ENCODE results near the gene TRMU. TPM values are rescaled to one million over a fixed set of nuclear protein-coding genes. Genes with fewer than 3 reads are reported as not detected.

The TRMU gene
- total and polyA plus RNA-seq, 2 donors (not counting 3 experiments of a cell fraction or from before 2014, with no cell fraction given): 42.4 to 65.7 TPM

DNA sequence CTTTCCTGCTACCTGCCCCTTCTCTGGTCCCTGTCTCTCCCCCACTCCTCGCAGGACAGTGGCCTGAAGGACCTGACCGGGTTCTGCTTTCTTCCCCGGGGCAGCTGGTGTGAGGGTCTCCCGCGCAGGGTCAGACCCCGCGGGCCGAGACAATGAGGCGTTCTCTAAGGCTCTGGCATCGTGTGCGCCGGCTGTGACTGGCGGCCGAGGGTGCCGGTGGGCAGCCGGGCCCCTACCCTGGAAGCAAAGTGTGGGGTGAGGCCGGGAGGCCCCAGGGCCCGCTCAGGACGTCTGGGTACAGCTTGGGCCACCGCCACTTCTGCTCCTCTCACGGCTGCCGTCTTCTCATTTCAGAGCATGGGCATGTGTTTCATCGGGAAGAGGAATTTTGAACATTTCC, 16.3 kb downstream of the TRMU start:
- no peaks in the 10 kb centered on the region for H3K9me1 ChIP-seq (replicated peaks; ENCODE audit: control insufficient read depth, extremely low read depth, insufficient read depth, low read length)
- no peak overlapping the region for H3K27ac ChIP-seq (ENCODE audit: insufficient read depth, low read depth, low read length)
- DNase-seq (ENCODE audit: low read depth, low spot score) (no peak), FAIRE-seq (no peak)
- H3K9me3 ChIP-seq (replicated peaks; ENCODE audit: control insufficient read depth, insufficient read depth, low read length): no peaks in the 10 kb centered on the region
- intact Hi-C loops (cut with micrococcal nuclease) (no loop called here), dilution Hi-C loops (cut with MboI; ENCODE audit: extremely low pct_ligation_motif_present, low sequenced_read_pairs) (no loop called here)
- H2AFZ ChIP-seq (ENCODE audit: low read depth, low read length): no peak overlapping the region
- peaks cover 9 to 59% of the 10 kb centered on the region in 2 experiments for H3K36me3 ChIP-seq (ENCODE audit: control insufficient read depth in 2 of 2, extremely low read depth in 1 of 2, insufficient read depth in 2 of 2, low read length in 2 of 2)
- CTCF ChIA-PET: interaction anchor here (0.7 kb wide), 1 partner anchor 16 kb away, joined by 3 read pairs; no protein-coding TSS in a partner anchor
- H3K4me1 ChIP-seq (ENCODE audit: control insufficient read depth, extremely low read depth, insufficient read depth, low read length): no peaks in the 10 kb centered on the region
- H3K27me3 ChIP-seq (ENCODE audit: control insufficient read depth in 2 of 2, insufficient read depth in 2 of 2, low read length in 2 of 2): no peaks in the 10 kb centered on the region
- H4K20me1 ChIP-seq (replicated peaks; ENCODE audit: control insufficient read depth, extremely low read depth, insufficient read depth, low read length): no peaks in the 10 kb centered on the region
- no peaks in the 10 kb centered on the region for H3K79me2 ChIP-seq (ENCODE audit: control insufficient read depth, insufficient read depth, low read length)
- H3K9ac ChIP-seq (replicated peaks; ENCODE audit: extremely low read depth, insufficient read depth, low read length): no peak overlapping the region
- H3K4me3 ChIP-seq (replicated peaks in 1 of 3; ENCODE audit: insufficient read depth in 1 of 3, low read depth in 1 of 3, low read length in 3 of 3): no peak overlapping the region
- POLR2A ChIA-PET: no interaction called here
- TF ChIP-seq, protein P1, sequence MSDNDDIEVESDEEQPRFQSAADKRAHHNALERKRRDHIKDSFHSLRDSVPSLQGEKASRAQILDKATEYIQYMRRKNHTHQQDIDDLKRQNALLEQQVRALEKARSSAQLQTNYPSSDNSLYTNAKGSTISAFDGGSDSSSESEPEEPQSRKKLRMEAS (IDR thresholded peaks at IDR 0.05; ENCODE audit: insufficient read depth, insufficient read length): no peak
- TF ChIP-seq POLR2A (IDR thresholded peaks at IDR 0.05; ENCODE audit: low read depth, low read length): no peak
- TF ChIP-seq GATA2 (IDR thresholded peaks at IDR 0.05; ENCODE audit: insufficient read depth, insufficient read length, low read depth, low read length): no peak
- TF ChIP-seq EZH2 (IDR thresholded peaks at IDR 0.05; ENCODE audit: borderline replicate concordance, low read depth, low read length, severe bottlenecking): no peak
- TF ChIP-seq FOS (IDR thresholded peaks at IDR 0.05; ENCODE audit: borderline replicate concordance, insufficient read depth, low read length): no peak
- TF ChIP-seq, protein P2, sequence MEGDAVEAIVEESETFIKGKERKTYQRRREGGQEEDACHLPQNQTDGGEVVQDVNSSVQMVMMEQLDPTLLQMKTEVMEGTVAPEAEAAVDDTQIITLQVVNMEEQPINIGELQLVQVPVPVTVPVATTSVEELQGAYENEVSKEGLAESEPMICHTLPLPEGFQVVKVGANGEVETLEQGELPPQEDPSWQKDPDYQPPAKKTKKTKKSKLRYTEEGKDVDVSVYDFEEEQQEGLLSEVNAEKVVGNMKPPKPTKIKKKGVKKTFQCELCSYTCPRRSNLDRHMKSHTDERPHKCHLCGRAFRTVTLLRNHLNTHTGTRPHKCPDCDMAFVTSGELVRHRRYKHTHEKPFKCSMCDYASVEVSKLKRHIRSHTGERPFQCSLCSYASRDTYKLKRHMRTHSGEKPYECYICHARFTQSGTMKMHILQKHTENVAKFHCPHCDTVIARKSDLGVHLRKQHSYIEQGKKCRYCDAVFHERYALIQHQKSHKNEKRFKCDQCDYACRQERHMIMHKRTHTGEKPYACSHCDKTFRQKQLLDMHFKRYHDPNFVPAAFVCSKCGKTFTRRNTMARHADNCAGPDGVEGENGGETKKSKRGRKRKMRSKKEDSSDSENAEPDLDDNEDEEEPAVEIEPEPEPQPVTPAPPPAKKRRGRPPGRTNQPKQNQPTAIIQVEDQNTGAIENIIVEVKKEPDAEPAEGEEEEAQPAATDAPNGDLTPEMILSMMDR (IDR thresholded peaks at IDR 0.05; ENCODE audit: extremely low read depth in 1 of 2, insufficient read depth in 1 of 2, low read depth in 1 of 2, low read length in 2 of 2): no peak
- TF ChIP-seq POLR2AphosphoS5 (IDR thresholded peaks at IDR 0.05; ENCODE audit: insufficient read depth, low read depth, low read length): no peak
- TF ChIP-seq MYC (IDR thresholded peaks at IDR 0.05; ENCODE audit: low read depth, low read length): no peak
- TF ChIP-seq JUN (IDR thresholded peaks at IDR 0.05; ENCODE audit: borderline replicate concordance, insufficient read depth, insufficient read length, low read depth): no peak
- no TSS peak for BruUV-seq (replicated peaks)
- no peak overlapping the region for H3K4me2 ChIP-seq (ENCODE audit: insufficient read depth, low read length)

All from endothelial cell of umbilical vein (primary cell).